G401 (cell line): ENCODE measurements around the gene CMTM1. TPM values are rescaled to one million over a fixed set of nuclear protein-coding genes. Genes with fewer than 3 reads are reported as not detected.
"Not testable (repeated sequence)": the region's sequence is repeated elsewhere in the genome, so short reads cannot be mapped to it uniquely, and the experiment has no call there.

Experiments used
- DNase-seq: peaks from one replicate; pipeline ENCODE4 v3.0.0-alpha.2; 2015; ENCODE audit warnings: low spot score
- in situ Hi-C: cut with HindIII; loops from 2 replicates; pipeline ENCODE4 v1.10.0; 2016; ENCODE audit warnings: low sequenced_read_pairs, mixed read lengths
- total RNA-seq: library from RNA; depleted of rRNA; stranded (reverse); fragments of >200 nt; shearing (Covaris generic); gene quantifications from 2 replicates; pipeline ENCODE4 v1.2.3, GENCODE V29; 2014

CMTM1 gene
- total RNA-seq, 1 experiment from 2014 or later: 3.1 TPM

GRCh38 chr16:66554495-66554894 is 11.7 kb upstream of the CMTM1 start:
- in situ Hi-C loops: no loop called here
- DNase-seq: no peak

DNA sequence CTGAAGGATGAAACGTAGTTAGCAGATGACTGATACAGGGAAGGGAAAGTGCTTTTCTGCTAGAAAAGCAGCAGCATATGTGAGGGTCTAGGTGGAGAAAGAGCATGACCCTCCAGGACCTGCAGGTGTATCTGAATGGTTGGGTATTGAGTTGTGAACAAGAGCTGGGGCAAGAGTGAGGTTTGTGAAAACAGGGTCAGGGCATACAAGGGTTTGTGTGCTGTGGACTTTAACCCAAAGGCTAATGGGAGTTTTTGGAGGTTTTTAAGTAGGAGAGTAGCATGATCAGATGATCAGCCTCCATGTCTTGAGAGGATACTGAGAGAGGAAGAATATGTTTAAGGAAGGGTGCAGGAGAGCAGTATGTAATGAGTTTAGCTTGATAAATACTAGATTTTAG is 6.1 kb upstream of the CMTM1 start:
- DNase-seq: no peak

DNA sequence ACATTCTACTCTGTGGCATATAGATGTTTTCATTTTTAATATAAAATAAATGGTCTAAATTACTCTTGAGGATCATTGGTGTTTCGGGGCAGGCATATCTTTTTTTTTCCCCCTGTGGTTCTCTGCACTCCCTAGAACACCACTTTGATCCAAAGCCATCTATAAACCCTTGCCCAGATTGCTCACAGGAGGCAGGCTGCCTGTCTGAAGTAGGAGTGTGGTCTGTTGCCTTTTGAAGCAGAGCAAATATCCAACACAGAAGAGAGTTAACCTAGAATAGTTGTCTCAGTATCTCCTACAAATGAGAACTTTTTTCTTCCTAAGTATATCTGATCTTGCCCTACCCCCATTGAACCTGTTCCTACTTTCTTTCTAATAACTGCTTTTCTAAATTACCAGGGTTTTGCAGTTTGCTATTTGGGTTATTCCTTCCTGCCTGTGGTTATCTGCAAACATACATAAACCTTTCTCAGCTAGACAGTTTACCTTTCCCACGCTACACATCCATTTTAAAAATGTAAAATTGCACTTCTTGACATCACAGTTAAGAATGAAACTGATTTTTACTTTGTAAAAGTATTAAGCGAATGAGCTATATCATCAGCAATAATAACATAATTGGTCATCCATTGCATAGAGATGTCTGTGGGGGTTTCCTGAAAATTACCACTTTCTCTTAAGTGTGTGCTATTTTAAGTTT is 4.7 kb upstream of the CMTM1 start:
- in situ Hi-C loops: no loop called here

More for the DNA sequence above, 6.1 kb upstream of the CMTM1 start:
- in situ Hi-C loops: no loop called here

GRCh38 chr16:66562409-66562808 is 3.8 kb upstream of the CMTM1 start:
- in situ Hi-C loops: no loop called here
- no peak for DNase-seq

More for the DNA sequence above, 4.7 kb upstream of the CMTM1 start:
- no peak for DNase-seq

DNA sequence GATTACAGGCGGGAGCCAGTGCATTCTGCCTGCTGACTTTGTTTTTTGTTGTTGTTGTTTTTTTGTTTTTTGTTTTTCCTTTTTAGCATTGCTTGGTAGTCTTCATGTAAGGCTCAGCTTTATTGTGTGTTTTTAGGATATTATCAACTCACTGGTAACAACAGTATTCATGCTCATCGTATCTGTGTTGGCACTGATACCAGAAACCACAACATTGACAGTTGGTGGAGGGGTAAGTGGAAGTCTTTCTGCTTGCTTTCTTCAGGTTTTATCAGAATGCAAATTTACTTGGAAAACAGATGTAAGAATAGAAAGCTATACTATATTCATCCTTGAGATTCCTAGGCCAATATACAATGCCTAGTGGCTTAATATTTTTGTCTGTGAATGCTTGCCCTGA is 3.3 kb upstream of the CMTM1 start:
- in situ Hi-C loops: no loop called here
- no peak for DNase-seq

DNA sequence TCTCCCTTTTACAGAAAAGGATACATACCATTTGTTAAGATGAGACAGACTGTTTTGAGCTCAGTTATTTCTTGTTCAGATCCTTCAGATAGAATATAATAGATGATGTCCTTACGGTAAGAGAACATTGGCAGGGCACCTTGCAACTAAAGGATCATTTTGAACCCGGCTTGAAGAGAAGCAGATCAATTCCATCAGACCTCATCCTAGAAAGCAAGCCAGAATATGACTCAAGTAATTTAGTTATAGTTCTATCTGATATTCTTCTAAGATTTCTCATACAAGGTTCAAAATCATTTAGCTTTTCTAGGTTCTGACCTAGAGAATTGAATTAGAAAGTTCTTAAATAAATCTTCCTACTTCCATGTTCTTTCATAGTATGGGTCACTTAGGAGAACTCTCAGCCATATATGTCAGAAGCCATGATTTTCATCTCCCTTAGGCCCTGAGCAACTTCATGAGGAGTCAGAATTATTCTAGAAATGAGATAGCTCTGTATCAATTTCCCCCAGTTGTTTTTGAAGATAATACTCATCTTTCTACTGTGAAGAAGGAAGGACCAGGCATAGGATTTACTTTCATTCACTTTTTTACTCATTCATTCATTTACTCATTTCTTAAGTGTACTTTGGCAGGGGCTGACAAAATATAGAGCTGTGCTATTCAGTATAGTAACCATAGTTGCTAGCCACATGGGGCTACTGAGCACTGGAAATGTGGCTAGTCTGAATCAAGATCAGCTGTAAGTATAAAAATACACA is 2.5 kb upstream of the CMTM1 start:
- in situ Hi-C loops: no loop called here
- DNase-seq: no peak

DNA sequence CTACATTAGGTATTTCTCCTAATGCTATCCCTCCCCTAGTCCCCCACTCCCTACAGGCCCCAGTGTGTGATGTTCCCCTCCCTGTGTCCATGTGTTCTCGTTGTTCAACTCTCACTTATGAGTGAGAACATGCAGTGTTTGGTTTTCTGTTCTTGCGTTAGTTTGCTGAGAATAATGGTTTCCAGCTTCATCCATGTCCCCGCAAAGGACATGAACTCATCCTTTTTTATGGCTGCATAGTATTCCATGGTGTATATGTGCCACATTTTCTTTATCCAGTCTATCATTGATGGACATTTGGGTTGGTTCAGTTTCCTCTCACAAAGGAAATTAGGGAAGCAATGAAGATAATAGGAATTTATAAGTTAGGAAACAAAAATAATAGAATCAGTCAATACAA is 1.0 kb downstream of the CMTM1 start:
- DNase-seq, in situ Hi-C loops: not testable (repeated sequence)

GRCh38 chr16:66568355-66568754 is 2.1 kb downstream of the CMTM1 start:
- DNase-seq: no peak
- in situ Hi-C loops: no loop called here

DNA sequence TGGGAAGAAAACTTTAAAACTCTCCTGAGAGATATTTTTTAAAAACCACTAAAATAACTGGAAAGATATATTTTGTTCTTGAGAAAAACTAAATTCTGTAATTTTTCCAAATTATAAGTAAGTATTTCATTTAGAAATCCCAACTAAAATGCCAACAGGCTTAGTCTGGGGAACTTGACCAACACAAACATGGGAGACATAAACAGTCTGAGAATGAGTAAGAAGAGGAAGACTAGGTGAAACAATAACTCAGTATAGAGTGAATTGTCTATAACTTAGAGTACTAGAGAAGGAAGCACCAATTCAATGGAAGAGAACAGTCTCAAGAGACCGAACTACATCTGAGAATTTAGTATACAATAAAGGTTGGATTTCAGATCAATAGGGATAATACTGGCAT is 2.9 kb downstream of the CMTM1 start:
- DNase-seq: no peak
- in situ Hi-C loops: no loop called here

DNA sequence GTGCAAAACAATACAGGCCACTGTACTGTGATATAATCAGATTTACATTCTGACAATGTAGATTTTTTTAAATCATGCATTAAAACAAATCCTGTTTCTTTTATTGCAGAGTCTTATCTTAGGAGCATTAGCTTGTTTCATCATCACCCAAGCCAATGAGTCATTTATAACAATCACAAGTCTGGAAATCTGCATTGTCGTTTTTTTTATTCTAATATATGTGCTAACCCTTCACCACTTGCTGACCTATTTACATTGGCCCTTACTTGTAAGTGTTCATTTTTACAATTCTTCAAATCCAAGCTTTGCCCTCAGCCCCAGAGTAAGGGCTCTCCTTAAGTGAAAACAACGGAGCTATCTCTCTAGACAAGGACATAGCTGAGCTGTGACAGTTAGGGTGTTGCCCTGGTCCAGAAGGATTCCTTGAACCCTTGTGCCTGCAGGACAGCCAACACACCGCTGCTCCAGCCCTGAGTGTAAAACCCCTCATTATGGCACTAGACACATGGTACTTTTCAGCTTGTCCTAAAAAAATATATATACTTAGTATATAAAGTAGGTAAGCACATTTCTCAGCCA is 3.7 kb downstream of the CMTM1 start:
- in situ Hi-C loops: no loop called here
- DNase-seq: no peak

- DNase-seq: no peak
- in situ Hi-C loops: no loop called here
These were observed 6.1 kb downstream of the CMTM1 start for GRCh38 chr16:66572356-66572755.

DNA sequence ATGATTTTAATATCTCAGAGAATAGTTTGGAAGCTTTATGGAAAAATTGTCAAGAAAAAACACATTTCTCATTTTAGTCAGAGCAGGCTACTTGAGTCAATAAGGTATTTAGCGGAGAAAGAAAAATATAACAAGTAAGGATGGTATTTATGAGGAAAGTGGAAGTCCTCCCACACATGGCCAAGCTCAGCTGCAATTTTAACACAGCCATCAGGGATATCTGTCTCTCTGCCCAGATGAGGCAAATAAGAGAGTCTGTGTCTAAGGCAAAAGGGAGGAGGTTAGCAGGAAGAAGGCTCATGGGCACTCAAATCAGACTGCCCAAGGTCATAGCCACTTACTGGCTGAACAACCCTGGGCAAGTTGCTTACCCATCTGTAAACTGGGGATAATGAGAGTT is 7.8 kb downstream of the CMTM1 start:
- DNase-seq: no peak
- in situ Hi-C loops: no loop called here

DNA sequence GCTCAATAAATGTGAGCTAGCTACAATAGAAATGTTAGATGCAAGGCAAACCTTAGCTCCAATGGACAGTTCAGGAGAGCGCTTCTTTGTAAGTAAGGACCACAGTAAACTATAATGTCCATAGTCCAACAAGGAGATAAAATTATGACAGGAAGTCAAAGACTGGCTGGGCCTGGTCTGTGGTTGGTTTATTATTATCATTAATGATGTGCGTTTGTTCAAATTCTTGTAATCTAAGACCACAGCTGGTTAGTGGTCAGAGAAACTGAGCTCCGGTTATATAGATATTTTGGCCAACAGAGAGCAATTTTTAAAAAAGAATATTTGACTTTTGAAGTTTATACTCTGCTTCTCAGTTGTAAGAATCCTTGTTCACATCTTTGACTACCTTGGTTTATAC is 8.3 kb downstream of the CMTM1 start:
- DNase-seq: no peak
- in situ Hi-C loops: no loop called here

- no peak for DNase-seq
- in situ Hi-C loops: no loop called here
These were observed 8.8 kb downstream of the CMTM1 start for GRCh38 chr16:66575060-66575459.

DNA sequence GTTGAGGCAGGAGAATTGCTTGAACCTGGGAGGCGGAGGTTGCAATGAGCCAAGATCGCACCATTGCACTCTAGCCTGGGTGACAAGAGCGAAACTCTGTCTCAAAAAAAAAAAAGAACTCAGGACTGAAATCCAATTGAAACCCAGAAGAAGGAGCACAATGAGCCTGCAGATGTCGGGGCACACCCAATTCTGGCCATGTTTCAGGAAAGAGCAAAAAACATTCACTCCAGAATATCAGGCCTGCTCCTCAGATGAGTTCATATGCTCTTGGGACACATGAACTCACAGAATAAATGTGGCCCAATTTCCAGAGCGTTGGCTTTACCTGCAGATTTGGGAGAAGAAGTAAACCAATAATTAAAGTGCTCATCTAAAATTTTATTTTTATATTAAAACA is 10.1 kb downstream of the CMTM1 start:
- in situ Hi-C loops: no loop called here
- DNase-seq: no peak

- peak; percentile 4 for DNase-seq
- in situ Hi-C loops: no loop called here
These were observed 12.7 kb downstream of the CMTM1 start, which contains the start of gene CMTM2 for GRCh38 chr16:66578651-66579531. Gene CMTM2 (plus strand): TSS chr16:66579463. CDS start chr16:66579608, 145 bp downstream.

DNA sequence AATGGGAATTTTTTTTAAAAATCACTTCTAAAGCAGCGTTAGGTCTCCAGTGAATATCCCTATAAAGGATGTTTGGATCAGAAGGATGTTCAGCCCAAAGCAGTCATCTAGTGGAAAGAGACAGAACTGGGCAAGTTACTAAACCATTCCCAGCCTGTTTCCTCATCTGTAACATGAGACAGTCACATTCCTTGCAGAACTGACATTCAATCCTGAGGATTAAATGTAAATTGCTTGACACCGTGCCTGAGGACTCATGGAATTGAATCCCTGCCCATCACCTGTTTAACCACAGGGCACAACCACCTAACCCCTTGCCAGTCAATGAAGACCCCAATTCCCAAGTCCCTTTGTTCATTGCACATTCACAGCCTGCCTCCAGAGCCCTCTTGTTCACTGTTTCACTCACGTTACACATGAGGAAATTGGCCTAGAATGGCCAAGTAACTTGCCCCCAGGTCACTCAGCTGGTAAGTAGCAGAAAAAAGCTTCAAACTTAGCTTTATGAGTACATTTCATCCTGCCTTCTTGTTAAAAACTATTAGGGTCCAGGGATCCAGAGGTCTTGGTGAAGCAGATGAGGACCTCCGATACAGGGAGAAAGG is 14.5 kb downstream of the CMTM1 start:
- in situ Hi-C loops: no loop called here
- DNase-seq: no peak

DNA sequence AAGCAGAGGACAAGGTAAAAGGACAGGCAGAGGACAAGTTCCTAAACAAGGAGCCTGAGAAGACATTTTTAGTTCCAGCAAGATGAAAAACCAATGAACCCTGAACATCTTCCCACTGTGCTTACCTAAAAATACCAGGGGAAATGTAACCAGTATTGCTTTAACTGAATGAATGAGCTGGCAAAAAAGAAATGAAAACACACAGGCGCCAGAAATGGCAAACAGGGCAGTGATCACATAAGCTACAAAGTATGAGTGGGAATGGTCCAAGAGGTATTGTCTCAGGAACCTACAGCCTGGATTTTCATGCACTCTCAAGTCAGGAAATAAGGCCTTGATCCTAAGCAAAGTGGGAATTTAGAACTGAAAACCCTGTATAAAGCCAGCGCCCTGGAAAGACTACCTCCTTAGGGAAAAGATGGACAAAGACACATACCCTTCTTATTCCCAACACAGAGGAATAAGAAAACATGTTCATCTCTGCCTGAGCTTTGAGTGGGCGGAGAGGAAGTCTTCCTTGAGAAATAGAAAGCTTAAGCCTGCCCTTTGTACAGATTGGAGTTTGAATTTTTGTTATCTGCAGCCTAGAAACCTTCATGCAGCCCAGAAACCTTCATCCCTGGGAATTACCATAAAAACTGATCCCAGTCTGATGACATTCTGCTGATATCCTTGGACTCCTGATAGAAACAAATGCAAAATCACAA is 15.2 kb downstream of the CMTM1 start:
- in situ Hi-C loops: no loop called here
- DNase-seq: no peak
